Epithelial cell of proximal tubule (primary cell): Measurements from ENCODE around the gene MST1R. TPM values are rescaled to one million over a fixed set of nuclear protein-coding genes. Genes with fewer than 3 reads are reported as not detected.

ENCODE experiments used
- DNase-seq: peaks from one replicate; pipeline ENCODE4 v3.0.0-alpha.2; 2011; ENCODE audit warnings: low read depth
- H3K4me3 ChIP-seq: 2 replicates; pipeline ENCODE4 v1.5.1; 2011; ENCODE audit warnings: low read depth, mild to moderate bottlenecking, low read length
- total RNA-seq: library from RNA; depleted of rRNA; stranded (reverse); fragments of >200 nt; gene quantifications from 2 replicates; pipeline ENCODE4 v1.2.3, GENCODE V29; 2015
- TF ChIP-seq, protein P1 (sequence below): conservative IDR thresholded peaks from 2 replicates; pipeline ENCODE4 v1.5.1; 2012; ENCODE audit warnings: low read depth, mild to moderate bottlenecking, low read length

MST1R gene
- total RNA-seq, 1 donor from 2014 or later = 5.3 TPM

DNA sequence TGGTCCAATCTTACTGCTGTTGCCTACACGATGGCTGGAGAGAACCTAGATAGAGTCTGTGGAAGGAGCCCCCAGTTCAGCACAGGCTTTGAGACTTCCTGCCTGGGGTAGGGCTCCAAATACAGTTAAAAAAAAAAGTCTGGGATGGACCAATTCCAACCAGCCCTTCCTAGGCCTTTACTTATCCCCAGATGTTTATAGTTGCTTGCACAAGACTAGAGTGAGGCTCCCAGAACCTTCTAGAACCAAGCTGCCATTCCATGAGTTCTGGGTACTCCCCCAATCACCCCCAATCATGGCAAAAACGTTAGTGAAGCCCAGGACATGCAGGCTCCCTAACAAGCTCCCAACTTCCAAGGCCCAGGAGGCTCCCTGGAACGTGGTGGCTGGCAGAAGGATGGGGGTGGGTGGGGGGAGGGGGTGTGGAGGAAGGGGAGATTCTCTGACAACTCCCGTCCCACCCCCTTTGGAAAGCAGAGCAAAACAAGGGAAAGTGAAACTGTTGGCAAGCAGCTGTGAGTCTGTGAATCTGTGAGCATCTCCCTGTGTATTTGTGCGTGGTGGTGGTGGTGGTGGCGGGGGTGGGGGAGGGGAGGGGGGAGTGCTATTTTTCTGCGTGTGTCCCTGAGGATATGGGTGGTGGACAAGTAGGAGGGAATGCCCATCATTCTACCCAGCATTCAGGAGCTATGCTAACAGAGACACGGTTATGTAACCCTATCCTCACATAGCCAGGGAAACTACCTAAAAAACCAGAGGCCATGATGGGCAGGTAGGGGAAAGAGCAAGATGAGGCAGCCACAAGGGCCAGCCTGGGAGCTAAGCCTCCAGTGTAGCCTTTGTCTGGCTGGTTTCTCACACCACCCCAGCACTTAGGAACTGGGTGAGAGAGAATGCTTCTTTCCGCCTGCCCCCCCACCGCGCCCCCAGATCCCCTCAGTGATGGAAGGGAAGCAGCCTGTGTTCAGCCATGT lies 2.0 kb downstream of the MST1R start:
- H3K4me3 ChIP-seq = no peak overlapping the region
- TF ChIP-seq, protein P1, sequence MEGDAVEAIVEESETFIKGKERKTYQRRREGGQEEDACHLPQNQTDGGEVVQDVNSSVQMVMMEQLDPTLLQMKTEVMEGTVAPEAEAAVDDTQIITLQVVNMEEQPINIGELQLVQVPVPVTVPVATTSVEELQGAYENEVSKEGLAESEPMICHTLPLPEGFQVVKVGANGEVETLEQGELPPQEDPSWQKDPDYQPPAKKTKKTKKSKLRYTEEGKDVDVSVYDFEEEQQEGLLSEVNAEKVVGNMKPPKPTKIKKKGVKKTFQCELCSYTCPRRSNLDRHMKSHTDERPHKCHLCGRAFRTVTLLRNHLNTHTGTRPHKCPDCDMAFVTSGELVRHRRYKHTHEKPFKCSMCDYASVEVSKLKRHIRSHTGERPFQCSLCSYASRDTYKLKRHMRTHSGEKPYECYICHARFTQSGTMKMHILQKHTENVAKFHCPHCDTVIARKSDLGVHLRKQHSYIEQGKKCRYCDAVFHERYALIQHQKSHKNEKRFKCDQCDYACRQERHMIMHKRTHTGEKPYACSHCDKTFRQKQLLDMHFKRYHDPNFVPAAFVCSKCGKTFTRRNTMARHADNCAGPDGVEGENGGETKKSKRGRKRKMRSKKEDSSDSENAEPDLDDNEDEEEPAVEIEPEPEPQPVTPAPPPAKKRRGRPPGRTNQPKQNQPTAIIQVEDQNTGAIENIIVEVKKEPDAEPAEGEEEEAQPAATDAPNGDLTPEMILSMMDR = no peak
- no peak for DNase-seq

DNA sequence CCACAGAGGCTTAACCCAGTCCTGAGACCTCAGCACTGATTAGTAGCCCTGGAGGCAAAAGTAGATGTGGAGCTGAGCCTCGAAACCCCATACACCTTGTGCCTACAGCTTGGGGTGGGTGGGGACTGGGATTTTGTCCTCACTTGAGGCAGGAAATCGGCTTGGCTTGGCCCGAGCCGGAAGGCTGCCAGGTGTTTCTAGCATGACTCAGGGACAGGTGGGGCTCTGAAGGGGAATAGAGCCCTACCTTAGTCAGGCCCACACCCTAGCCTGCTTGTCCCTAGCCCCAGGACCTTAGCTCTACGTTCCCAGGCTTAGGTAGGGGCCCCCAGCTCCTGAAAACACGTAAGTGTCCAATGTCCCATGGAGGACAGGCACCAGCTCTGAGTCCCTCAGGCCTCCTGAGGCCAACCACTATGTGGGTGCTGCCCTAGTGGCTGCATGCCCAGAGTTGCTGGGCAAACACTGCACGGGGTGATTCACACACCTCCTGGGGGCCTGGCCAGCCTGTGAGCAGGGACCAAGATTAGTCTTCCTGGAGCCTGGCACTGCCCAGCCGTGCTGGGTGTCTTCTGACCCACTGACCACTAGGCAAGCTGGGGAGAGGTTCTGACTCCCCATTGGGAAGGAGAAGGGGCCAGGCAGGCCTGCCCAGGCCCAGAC lies 3.1 kb downstream of the MST1R start:
- TF ChIP-seq, protein P1 = peak; percentile 17
- peak; percentile 27 for DNase-seq
- H3K4me3 ChIP-seq = no peak overlapping the region

DNA sequence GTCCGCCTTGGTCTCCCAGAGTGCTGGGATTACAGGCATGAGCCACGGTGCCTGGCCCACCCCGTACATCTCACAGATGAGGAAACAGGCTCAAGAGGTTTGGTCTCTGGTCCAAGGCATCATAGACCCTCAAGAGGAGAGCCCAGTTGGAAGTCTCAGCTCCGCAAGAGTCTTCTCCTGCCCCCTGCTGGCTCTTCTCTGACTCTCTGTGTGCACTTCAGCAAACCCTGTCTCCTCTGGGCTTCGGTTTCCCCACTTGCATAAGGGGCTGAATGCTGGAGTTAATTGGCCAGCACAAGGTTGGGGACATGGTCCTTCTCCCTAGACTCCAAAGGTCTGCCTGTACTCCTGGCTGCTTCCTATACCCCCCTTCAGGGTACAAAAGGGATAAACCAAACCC lies 3.9 kb downstream of the MST1R start:
- TF ChIP-seq, protein P1 = peak; percentile 46
- no peak for DNase-seq
- H3K4me3 ChIP-seq = no peak overlapping the region

DNA sequence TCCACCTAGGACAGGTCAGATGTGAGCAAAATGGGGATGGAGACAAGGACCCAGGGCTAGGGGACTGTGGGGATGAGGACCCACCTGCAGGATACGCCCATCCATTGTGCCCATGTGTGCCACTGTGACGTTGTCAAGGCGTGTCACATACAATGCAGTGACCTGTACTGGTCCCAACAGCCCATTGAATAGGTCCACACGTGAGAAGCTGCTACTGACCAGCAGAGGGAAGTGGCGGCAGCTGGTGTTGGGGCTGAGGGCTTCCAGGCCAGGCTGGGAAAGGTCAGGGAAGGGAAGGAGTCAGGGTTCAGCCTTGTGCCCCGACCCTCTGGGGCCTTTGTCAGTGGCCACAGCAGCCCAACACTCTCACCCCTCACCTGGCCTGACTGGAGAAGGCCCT lies 4.7 kb downstream of the MST1R start:
- no peak overlapping the region for H3K4me3 ChIP-seq
- TF ChIP-seq, protein P1 = no peak
- DNase-seq = no peak

DNA sequence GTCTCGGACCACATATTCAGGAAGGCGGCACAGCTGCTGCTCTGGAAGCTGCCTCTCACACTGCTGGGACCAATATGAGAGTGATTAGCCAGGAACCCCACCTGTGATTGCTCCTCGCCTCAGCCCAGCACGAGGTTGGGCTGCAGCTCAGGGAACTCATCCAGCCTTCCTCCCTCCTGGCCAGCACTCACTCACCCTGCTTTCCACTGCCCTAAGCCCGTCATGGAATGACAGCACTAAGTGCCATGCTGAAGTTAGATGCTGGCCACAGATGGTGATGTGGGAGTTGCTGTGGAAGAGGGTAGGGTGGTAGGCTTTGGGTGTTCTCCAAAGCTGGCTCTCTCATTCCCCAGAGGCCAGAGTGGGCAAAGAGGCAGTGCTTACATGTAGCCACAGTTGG lies 7.3 kb downstream of the MST1R start:
- TF ChIP-seq, protein P1 = no peak
- H3K4me3 ChIP-seq = no peak overlapping the region
- no peak for DNase-seq

DNA sequence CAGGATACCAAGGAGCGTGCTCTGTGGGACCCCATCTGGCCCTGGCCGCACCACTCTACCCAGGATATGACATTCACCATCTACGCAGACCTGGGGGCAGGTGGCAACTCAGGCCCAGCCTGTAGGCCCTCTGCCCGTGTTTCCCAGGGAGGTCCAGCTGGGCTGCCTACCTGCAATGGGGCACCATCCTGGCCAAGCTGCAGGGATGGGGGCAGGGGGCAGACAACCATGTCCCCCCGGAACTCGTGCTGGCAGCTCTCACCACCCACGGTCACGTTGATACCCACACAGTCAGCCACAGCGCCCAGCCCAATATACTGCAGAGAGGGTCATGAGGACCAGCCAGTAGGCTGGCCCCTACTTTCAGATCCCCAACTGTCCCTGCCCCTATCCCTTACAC lies 7.9 kb downstream of the MST1R start:
- H3K4me3 ChIP-seq = no peak overlapping the region
- TF ChIP-seq, protein P1 = no peak
- no peak for DNase-seq
